NCI-H446 treated with DMSO at 0.1 percent for 48 hours (cell line): Measurements from ENCODE around the gene CEMIP2.

Experiments used
- DNase-seq: peaks from one replicate; lab custom pipeline; 2025; lab: John Stamatoyannopoulos, UW

The CEMIP2 gene

GRCh38 chr9:71643330-71643729 lies 125.0 kb downstream of the CEMIP2 start:
- no peak for DNase-seq

GRCh38 chr9:71642056-71642455 lies 126.3 kb downstream of the CEMIP2 start:
- no peak for DNase-seq

- no peak for DNase-seq
Observed at GRCh38 chr9:71638627-71639026, 129.7 kb downstream of the CEMIP2 start.

GRCh38 chr9:71637926-71638325 lies 130.4 kb downstream of the CEMIP2 start:
- DNase-seq, result no peak

- no peak for DNase-seq
Observed at GRCh38 chr9:71637375-71637774, 130.9 kb downstream of the CEMIP2 start.

DNA sequence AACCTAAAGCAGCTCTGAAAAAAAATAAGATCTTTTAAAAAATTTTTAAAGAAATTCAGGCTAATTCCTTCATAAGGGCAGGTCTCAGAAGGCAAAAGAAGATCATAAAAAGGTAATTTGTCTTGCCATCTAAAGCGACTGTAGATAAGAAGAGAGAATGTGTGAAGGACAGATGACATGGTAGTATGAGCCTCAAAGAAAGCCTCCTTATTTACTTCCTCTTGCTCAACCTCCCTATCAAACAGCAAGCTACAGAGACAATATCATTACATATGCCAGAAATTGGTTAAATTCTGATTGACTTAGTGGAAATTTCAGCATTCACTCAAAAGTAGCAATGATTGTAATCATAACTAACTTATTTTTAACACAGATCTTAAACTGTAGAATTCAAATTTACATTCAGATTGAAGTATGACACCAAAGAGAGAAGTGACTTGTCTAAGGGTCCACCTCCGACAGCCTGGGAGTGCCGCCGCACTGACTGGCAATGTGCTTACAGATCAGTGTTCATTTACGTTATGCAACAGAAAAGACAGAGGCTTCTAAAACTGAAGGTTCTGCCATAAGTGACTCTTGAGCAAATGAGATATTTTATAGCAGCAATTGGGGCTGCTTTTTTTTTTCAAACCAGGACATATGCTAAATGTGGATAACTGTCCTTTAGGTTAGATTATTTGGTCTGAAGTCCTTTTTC lies 132.0 kb downstream of the CEMIP2 start:
- DNase-seq, result no peak

DNA sequence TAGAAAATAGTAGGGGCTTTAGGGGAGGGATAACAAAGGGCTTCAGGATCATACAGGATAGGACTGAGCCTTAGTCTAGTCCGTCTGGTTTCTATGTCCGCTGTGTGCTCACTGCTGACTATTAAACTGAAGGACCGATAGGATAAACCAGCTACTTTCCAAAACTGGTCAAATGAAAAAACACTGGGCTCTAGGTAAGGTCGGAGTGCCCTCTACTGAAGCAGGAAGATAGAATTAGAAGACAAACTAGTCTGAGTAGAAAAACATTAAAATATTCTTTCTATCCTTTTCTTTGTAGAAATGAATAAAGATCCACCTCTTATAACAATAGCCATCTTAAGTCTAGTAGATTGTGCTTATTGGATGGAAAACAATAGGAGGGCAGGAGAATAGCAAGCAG lies 133.6 kb downstream of the CEMIP2 start:
- DNase-seq, result no peak
